B cell (primary cell): ENCODE measurements around the gene ATP6V0A1. TPM values are rescaled to one million over a fixed set of nuclear protein-coding genes. Genes with fewer than 3 reads are reported as not detected.
A peak's percentile ranks its signal among the peaks of the same experiment; 100 is the strongest.
"Not testable (repeated sequence)": the region's sequence is repeated elsewhere in the genome, so short reads cannot be mapped to it uniquely, and the experiment has no call there.

Experiments
- ATAC-seq: fragments of 200-7000 bp; cut with Tn5 transposase; one replicate; pipeline ENCODE4 v1.10.0; 2021; ENCODE audit warnings: low read depth, mild to moderate bottlenecking, moderate number of reproducible peaks, moderate library complexity
- CTCF ChIA-PET: fragments of 350-600 bp; sonication (Branson Sonifier 250); formaldehyde crosslinking; loops from one replicate; lab custom pipeline; 2021; ENCODE audit warnings: antibody characterized with exemption, inconsistent platforms; lab: Charles Lee
- POLR2A ChIA-PET: fragments of 350-600 bp; sonication (Branson Sonifier 250); formaldehyde crosslinking; loops from one replicate; lab custom pipeline; 2021; ENCODE audit warnings: antibody characterized with exemption; lab: Charles Lee
- DNase-seq: peaks from one replicate; pipeline ENCODE4 v3.0.0; 2013
- H2AFZ ChIP-seq: 2 replicates; pipeline ENCODE4 v1.6.1; 2012; ENCODE audit warnings: mild to moderate bottlenecking, low read depth, low read length; ENCODE audit not compliant: insufficient read depth, poor library complexity, severe bottlenecking
- H3K27ac ChIP-seq, 2 donors: 1 replicate in 1 of 2; 2 replicates in 1 of 2; pipeline ENCODE4 v1.5.1; 2012 to 2013; ENCODE audit warnings: low read length in 2 of 2, mild to moderate bottlenecking in 2 of 2, moderate library complexity in 1 of 2
- H3K27me3 ChIP-seq, 4 experiments: fragments of 200-600 bp in 1 of 4; sonication (generic) in 1 of 4; replicated peaks in 1 of 4; 1 replicate in 2 of 4; 2 replicates in 2 of 4; pipeline versions ENCODE4 v1.6.1 to v1.7.0; 2013 to 2016; ENCODE audit warnings: low read length in 3 of 4, mild to moderate bottlenecking in 2 of 4, mixed read lengths in 1 of 4, moderate library complexity in 1 of 4; ENCODE audit not compliant: insufficient read depth in 4 of 4, control insufficient read depth in 3 of 4; ENCODE audit errors: control extremely low read depth in 1 of 4
- H3K36me3 ChIP-seq, 2 experiments: replicated peaks in 1 of 2; 1 replicate in 1 of 2; 2 replicates in 1 of 2; pipeline versions ENCODE4 v1.6.1 to v1.7.1; 2013; ENCODE audit warnings: low read length in 1 of 2; ENCODE audit not compliant: insufficient read depth in 2 of 2, control insufficient read depth in 1 of 2; ENCODE audit errors: control extremely low read depth in 1 of 2, extremely low read depth in 1 of 2
- H3K4me1 ChIP-seq, 2 donors: fragments of 200-600 bp in 1 of 2; sonication (generic) in 1 of 2; 1 replicate in 1 of 2; 2 replicates in 1 of 2; pipeline versions ENCODE4 v1.5.1 to v1.6.1; 2013 to 2017; ENCODE audit warnings: low read length in 2 of 2; ENCODE audit not compliant: control insufficient read depth in 2 of 2, insufficient read depth in 2 of 2
- H3K4me2 ChIP-seq: replicated peaks from 2 replicates; pipeline ENCODE3; 2012; ENCODE audit warnings: mild to moderate bottlenecking, low read depth, low read length; ENCODE audit not compliant: poor library complexity, severe bottlenecking
- H3K4me3 ChIP-seq, 5 experiments: fragments of 200-600 bp in 1 of 5; sonication (generic) in 1 of 5; 1 replicate in 3 of 5; 2 replicates in 2 of 5; pipeline versions ENCODE4 v1.5.1 to v1.7.0; 2011 to 2016; ENCODE audit warnings: low read length in 4 of 5, mild to moderate bottlenecking in 4 of 5, low read depth in 2 of 5, control low read depth in 1 of 5, moderate library complexity in 1 of 5; ENCODE audit not compliant: insufficient read depth in 1 of 5; ENCODE audit errors: control extremely low read depth in 1 of 5, extremely low read depth in 1 of 5
- H3K79me2 ChIP-seq: fragments of 200-600 bp; sonication (generic); one replicate; pipeline ENCODE4 v1.6.0; 2016; ENCODE audit warnings: low read length; ENCODE audit not compliant: control insufficient read depth, insufficient read depth
- H3K9ac ChIP-seq: fragments of 200-600 bp; sonication (generic); 2 replicates; pipeline ENCODE4 v1.6.1; 2017; ENCODE audit warnings: mild to moderate bottlenecking, low read length, moderate library complexity
- H3K9me3 ChIP-seq, 3 donors: one replicate each; pipeline versions ENCODE4 v1.6.1 to v1.7.1; 2013; ENCODE audit warnings: low read length in 2 of 3; ENCODE audit not compliant: control insufficient read depth in 2 of 3, insufficient read depth in 1 of 3; ENCODE audit errors: control extremely low read depth in 1 of 3
- H4K20me1 ChIP-seq: 2 replicates; pipeline ENCODE4 v1.6.0; 2012; ENCODE audit warnings: mild to moderate bottlenecking, low read length; ENCODE audit not compliant: insufficient read depth, control insufficient read depth, poor library complexity, severe bottlenecking
- H3K27ac Mint-ChIP-seq: one replicate; pipeline ENCODE4 v1.8.0; 2021; ENCODE audit warnings: mixed read lengths
- H3K27me3 Mint-ChIP-seq: one replicate; pipeline ENCODE4 v1.8.0; 2021; ENCODE audit warnings: mixed read lengths
- H3K4me1 Mint-ChIP-seq: one replicate; pipeline ENCODE4 v1.8.0; 2021; ENCODE audit warnings: mixed read lengths
- H3K4me3 Mint-ChIP-seq: one replicate; pipeline ENCODE4 v1.8.0; 2021; ENCODE audit warnings: mixed read lengths
- H3K9me3 Mint-ChIP-seq: one replicate; pipeline ENCODE4 v1.8.0; 2022; ENCODE audit warnings: mixed read lengths; ENCODE audit not compliant: insufficient read depth
- CTCF ChIP-seq: fragments of 200-600 bp; IDR thresholded peaks from one replicate; pipeline ENCODE4 v1.8.0; 2022; ENCODE audit warnings: antibody characterized with exemption, mild to moderate bottlenecking
- EZH2 ChIP-seq: IDR thresholded peaks from 2 replicates; pipeline ENCODE4 v1.6.1; 2012; ENCODE audit warnings: borderline replicate concordance, low read depth, mild to moderate bottlenecking, moderate library complexity, low read length; ENCODE audit not compliant: insufficient read depth, poor library complexity, severe bottlenecking
- WGBS: methylation state at CpG from one replicate; pipeline ENCODE4 v1.1.5; 2013; ENCODE audit warnings: missing lambda C conversion rate; ENCODE audit not compliant: insufficient coverage; 5-methylcytosine and 5-hydroxymethylcytosine counted together
- intact Hi-C: fragments of 100-400 bp; cut with micrococcal nuclease; formaldehyde crosslinking; loops from one replicate; pipeline ENCODE4 v1.10.0; 2022
- polyA plus RNA-seq: library from polyadenylated mRNA; depleted of rRNA; stranded (reverse); fragments of >200 nt; gene quantifications from 2 replicates; pipeline ENCODE4 v1.2.3, GENCODE V29; 2012
- total RNA-seq, 2 donors: library from RNA; stranded (reverse); fragments of 120-200 nt in 1 of 2; gene quantifications; 1 replicate in 1 of 2; 2 replicates in 1 of 2; pipeline versions ENCODE4 v1.2.3 to v1.2.4, GENCODE V29; 2013 to 2022

Gene ATP6V0A1
- total and polyA plus RNA-seq, 2 donors (not counting 1 experiment from before 2014, with no cell fraction given): 59.1 to 90.9 TPM

GRCh38 chr17:42548993-42549755, 90.5 kb downstream of the ATP6V0A1 start:
- Histone ChIP-seq H3K27me3 (no peaks in the 10 kb centered on the region), H2AFZ (no peak overlapping the region), H3K79me2 (peaks cover 8% of the 10 kb centered on the region), H3K27ac (no peak overlapping the region), H3K36me3 (peaks cover 0 to 2% of the 10 kb centered on the region in 2 experiments), H3K4me2 (peak overlapping the region; percentile 80), H4K20me1 (peaks cover 15% of the 10 kb centered on the region), H3K4me3 (peak overlapping the region; percentile 15 to 66 (median 48)), H3K9ac (peak overlapping the region; percentile 62), H3K4me1 (peaks cover 18 to 27% of the 10 kb centered on the region in 2 donors), H3K9me3 (no peaks in the 10 kb centered on the region)
- WGBS: 92% methylated on average over 6 of the region's 14 CpGs
- CTCF ChIA-PET: interaction anchor here (0.5 to 3.0 kb wide), 13 partner anchors 10 to 580 kb away, joined by 3 to 39 read pairs (median 5); partner anchors contain the start of genes MLX, NAGLU, PSMC3IP and STAT3
- H3K27me3 Mint-ChIP-seq: no peaks in the 10 kb centered on the region
- intact Hi-C loops: loop anchor here (1.0 kb wide), 5 partner anchors 13 to 29 kb away; partner anchors contain the start of genes COASY, MLX and NAGLU
- POLR2A ChIA-PET: interaction anchor here (0.6 to 2.1 kb wide), 7 partner anchors 13 to 275 kb away, joined by 3 to 12 read pairs (median 6); partner anchors contain the start of genes BECN1, MLX, NAGLU and PSMC3IP
- H3K9me3 Mint-ChIP-seq: no peaks in the 10 kb centered on the region
- TF ChIP-seq CTCF: no peak
- no peak for TF ChIP-seq EZH2
- no peak for DNase-seq
- peak overlapping the region; percentile 50 for H3K27ac Mint-ChIP-seq
- no peak for ATAC-seq
- peak overlapping the region; percentile 74 for H3K4me3 Mint-ChIP-seq
- peaks cover 23% of the 10 kb centered on the region for H3K4me1 Mint-ChIP-seq

GRCh38 chr17:42552736-42553135, 94.1 kb downstream of the ATP6V0A1 start, which contains the start of gene HSD17B1:
Gene HSD17B1, plus strand, starts transcription at chr17:42552923. Its CDS starts 11 bp downstream, at chr17:42552934.
- H3K9me3 ChIP-seq, CTCF ChIA-PET, H2AFZ ChIP-seq, H4K20me1 ChIP-seq, POLR2A ChIA-PET, H3K36me3 ChIP-seq, DNase-seq, ATAC-seq, H3K27me3 Mint-ChIP-seq, H3K27me3 ChIP-seq, H3K9me3 Mint-ChIP-seq: not testable (repeated sequence)
- Mint-ChIP-seq H3K4me1 (peaks cover 32% of the 10 kb centered on the region), H3K4me3 (peak within 1 kb of the TSS; percentile 96), H3K27ac (peak within 1 kb of the TSS; percentile 98)
- Histone ChIP-seq H3K4me2 (peak within 1 kb of the TSS; percentile 97), H3K4me1 (peaks cover 25 to 42% of the 10 kb centered on the region in 2 donors), H3K4me3 (peak within 1 kb of the TSS in 2 of 5 experiments; percentile 89 to 99), H3K9ac (peak within 1 kb of the TSS; percentile 88), H3K27ac (peak within 1 kb of the TSS in 1 of 2 donors; percentile 96), H3K79me2 (peaks cover 17% of the 10 kb centered on the region)
- intact Hi-C loops: loop anchor here (5.0 kb wide), 1 partner anchor 270 kb away; the partner anchor contains the start of gene BECN1
- 100% methylated on average over 5 of the region's 15 CpGs for WGBS
